ENCODE data around the gene MZF1. TPM values are rescaled to one million over a fixed set of nuclear protein-coding genes. Genes with fewer than 3 reads are reported as not detected.

MZF1 gene
- total and polyA plus RNA-seq, 11 donors, result 6.2 to 12.5 (median 9.1) TPM

- ATAC-seq (no peak), DNase-seq (no peak)
- no peak overlapping the region for H3K4me3 ChIP-seq
- H3K9me3 ChIP-seq, result no peaks in the 10 kb centered on the region
- peaks cover 7 to 65% (median 35%) of the 10 kb centered on the region in 12 donors for H3K4me1 ChIP-seq
- peaks cover 0 to 31% (median 17%) of the 10 kb centered on the region in 9 donors for H3K36me3 ChIP-seq
- H3K27me3 ChIP-seq, result no peaks in the 10 kb centered on the region
- intact Hi-C loops (cut with DNase I), result no loop called here
- TF ChIP-seq CTCF (IDR thresholded peaks at IDR 0.05) (no peak), POLR2A (IDR thresholded peaks at IDR 0.05) (no peak)
- WGBS, 4 donors, result 86 to 89% (median 89%) methylated on average over 25 of the region's 25 CpGs
- H3K27ac ChIP-seq, result no peak overlapping the region
Measured at GRCh38 chr19:58516246-58516836, 56.8 kb downstream of the MZF1 start.

- Histone ChIP-seq H3K27ac (no peak overlapping the region), H3K4me1 (peaks cover 7 to 61% (median 32%) of the 10 kb centered on the region in 12 donors)
Measured at GRCh38 chr19:58515259-58515658, 57.9 kb downstream of the MZF1 start.

GRCh38 chr19:58514564-58515022 lies 58.5 kb downstream of the MZF1 start:
- ATAC-seq, result no peak
- H3K4me1 ChIP-seq, result peaks cover 7 to 57% (median 31%) of the 10 kb centered on the region in 12 donors
- H3K36me3 ChIP-seq, result peaks cover 0 to 31% (median 17%) of the 10 kb centered on the region in 9 donors
- no peaks in the 10 kb centered on the region for H3K27me3 ChIP-seq
- no peaks in the 10 kb centered on the region for H3K9me3 ChIP-seq
- peak overlapping the region in 4 of 12 donors; percentile 43 to 84 (median 54) for H3K27ac ChIP-seq
- peak overlapping the region in 9 of 12 donors; percentile 40 to 55 (median 50) for H3K4me3 ChIP-seq
- DNase-seq, result no peak
- WGBS, 4 donors, result 78 to 88% (median 81%) methylated on average over 2 to 3 of the region's 3 CpGs
- intact Hi-C loops (cut with DNase I), result loop anchor here in 1 of 10 donors (5.0 kb wide), 1 partner anchor 297 kb away; no protein-coding TSS in a partner anchor
- no peak for TF ChIP-seq CTCF (IDR thresholded peaks at IDR 0.05)
- TF ChIP-seq POLR2A (IDR thresholded peaks at IDR 0.05), result no peak

More at GRCh38 chr19:58515259-58515658, 57.9 kb downstream of the MZF1 start:
- WGBS, 4 donors, result 87 to 91% (median 88%) methylated on average over 2 of the region's 2 CpGs
- ATAC-seq (no peak), DNase-seq (no peak)
- peaks cover 0 to 31% (median 17%) of the 10 kb centered on the region in 9 donors for H3K36me3 ChIP-seq
- H3K27me3 ChIP-seq, result no peaks in the 10 kb centered on the region
- TF ChIP-seq POLR2A (IDR thresholded peaks at IDR 0.05), result no peak
- no peak for TF ChIP-seq CTCF (IDR thresholded peaks at IDR 0.05)
- intact Hi-C loops (cut with DNase I), result no loop called here
- no peak overlapping the region for H3K4me3 ChIP-seq
- H3K9me3 ChIP-seq, result no peaks in the 10 kb centered on the region

- Histone ChIP-seq H3K27ac (peak overlapping the region in 9 of 12 donors; percentile 14 to 84 (median 52)), H3K36me3 (peaks cover 0 to 31% (median 17%) of the 10 kb centered on the region in 9 donors), H3K27me3 (no peaks in the 10 kb centered on the region), H3K4me3 (peak overlapping the region in 11 of 12 donors; percentile 14 to 55 (median 50)), H3K9me3 (no peaks in the 10 kb centered on the region), H3K4me1 (peaks cover 7 to 55% (median 31%) of the 10 kb centered on the region in 12 donors)
- ATAC-seq (peak; percentile 48 to 90 (median 88)), DNase-seq (peak; percentile 81 to 95 (median 90))
- WGBS, 4 donors, result 20 to 45% (median 40%) methylated on average over 29 to 66 of the region's 66 CpGs
- TF ChIP-seq CTCF (IDR thresholded peaks at IDR 0.05) (peak; percentile 82 to 97 (median 88)), POLR2A (IDR thresholded peaks at IDR 0.05) (no peak)
- intact Hi-C loops (cut with DNase I), result loop anchor here in 1 of 10 donors (5.0 kb wide), 1 partner anchor 297 kb away; no protein-coding TSS in a partner anchor
Measured at GRCh38 chr19:58513694-58514563, 59.2 kb downstream of the MZF1 start.
